Subcutaneous abdominal adipose tissue (tissue), 5 donors: ENCODE data around the gene GJD4.

Experiments
- H3K27ac ChIP-seq: one replicate; pipeline ENCODE4 v1.7.0; 2013; ENCODE audit warnings: low read depth, mild to moderate bottlenecking, inconsistent platforms, low read length, moderate library complexity
- H3K27me3 ChIP-seq, 5 donors: one replicate each; pipeline ENCODE4 v1.7.0; 2013; ENCODE audit warnings: low read length in 5 of 5, inconsistent platforms in 1 of 5; ENCODE audit not compliant: control insufficient read depth in 5 of 5, insufficient read depth in 4 of 5
- H3K36me3 ChIP-seq, 5 donors: one replicate each; pipeline ENCODE4 v1.7.0; 2013; ENCODE audit warnings: low read length in 5 of 5; ENCODE audit not compliant: control insufficient read depth in 5 of 5, insufficient read depth in 5 of 5
- H3K4me1 ChIP-seq, 5 donors: one replicate each; pipeline ENCODE4 v1.7.0; 2013; ENCODE audit warnings: low read length in 5 of 5, mild to moderate bottlenecking in 3 of 5, moderate library complexity in 1 of 5; ENCODE audit not compliant: control insufficient read depth in 5 of 5, insufficient read depth in 5 of 5
- H3K4me3 ChIP-seq, 5 donors: one replicate each; pipeline ENCODE4 v1.7.0; 2013; ENCODE audit warnings: low read length in 5 of 5, low read depth in 1 of 5
- H3K9ac ChIP-seq, 5 donors: one replicate each; pipeline ENCODE4 v1.7.0; 2013; ENCODE audit warnings: low read length in 5 of 5, mild to moderate bottlenecking in 4 of 5, moderate library complexity in 3 of 5
- H3K9me3 ChIP-seq, 5 donors: one replicate each; pipeline ENCODE4 v1.7.0; 2013; ENCODE audit warnings: low read length in 5 of 5; ENCODE audit not compliant: control insufficient read depth in 5 of 5
- donor health status: healthy.
- donor health status: healthy.
- donor health status: healthy.
- donor health status: healthy.
- donor health status: healthy.

The GJD4 gene

GRCh38 chr10:35592441-35592840 is 12.7 kb upstream of the GJD4 start:
- Histone ChIP-seq H3K4me1 (no peaks in the 10 kb centered on the region), H3K9ac (no peak overlapping the region), H3K9me3 (peaks cover 0 to 9% (median 0%) of the 10 kb centered on the region in 5 donors), H3K4me3 (no peak overlapping the region), H3K27ac (no peak overlapping the region), H3K36me3 (no peaks in the 10 kb centered on the region), H3K27me3 (no peaks in the 10 kb centered on the region)

GRCh38 chr10:35594115-35595079 is 10.7 kb upstream of the GJD4 start:
- H3K36me3 ChIP-seq = no peaks in the 10 kb centered on the region

GRCh38 chr10:35595106-35595505 is 10.0 kb upstream of the GJD4 start:
- Histone ChIP-seq H3K27ac (no peak overlapping the region), H3K4me3 (no peak overlapping the region), H3K36me3 (no peaks in the 10 kb centered on the region), H3K9ac (no peak overlapping the region), H3K9me3 (peaks cover 0 to 9% (median 0%) of the 10 kb centered on the region in 5 donors), H3K4me1 (no peaks in the 10 kb centered on the region), H3K27me3 (peaks cover 0 to 3% (median 0%) of the 10 kb centered on the region in 5 donors)

More at GRCh38 chr10:35594115-35595079, 10.7 kb upstream of the GJD4 start:
- peaks cover 0 to 3% (median 0%) of the 10 kb centered on the region in 5 donors for H3K27me3 ChIP-seq
- no peak overlapping the region for H3K27ac ChIP-seq
- peaks cover 0 to 9% (median 0%) of the 10 kb centered on the region in 5 donors for H3K9me3 ChIP-seq
- H3K4me3 ChIP-seq = no peak overlapping the region
- no peak overlapping the region for H3K9ac ChIP-seq
- H3K4me1 ChIP-seq = no peaks in the 10 kb centered on the region

GRCh38 chr10:35598379-35598778 is 6.8 kb upstream of the GJD4 start:
- peaks cover 0 to 7% (median 0%) of the 10 kb centered on the region in 5 donors for H3K9me3 ChIP-seq
- no peaks in the 10 kb centered on the region for H3K36me3 ChIP-seq
- peaks cover 0 to 8% (median 0%) of the 10 kb centered on the region in 5 donors for H3K27me3 ChIP-seq
- H3K9ac ChIP-seq = no peak overlapping the region
- no peaks in the 10 kb centered on the region for H3K4me1 ChIP-seq
- no peak overlapping the region for H3K27ac ChIP-seq
- no peak overlapping the region for H3K4me3 ChIP-seq

GRCh38 chr10:35600193-35600592 is 4.9 kb upstream of the GJD4 start:
- Histone ChIP-seq H3K9me3 (peaks cover 0 to 7% (median 0%) of the 10 kb centered on the region in 5 donors), H3K4me3 (no peak overlapping the region), H3K4me1 (no peaks in the 10 kb centered on the region), H3K27ac (no peak overlapping the region), H3K27me3 (peaks cover 0 to 8% (median 0%) of the 10 kb centered on the region in 5 donors), H3K36me3 (no peaks in the 10 kb centered on the region), H3K9ac (no peak overlapping the region)

- H3K4me3 ChIP-seq = no peak overlapping the region
- no peaks in the 10 kb centered on the region for H3K36me3 ChIP-seq
- H3K9ac ChIP-seq = no peak overlapping the region
- peaks cover 0 to 4% (median 0%) of the 10 kb centered on the region in 5 donors for H3K9me3 ChIP-seq
- H3K27ac ChIP-seq = no peak overlapping the region
- H3K27me3 ChIP-seq = peaks cover 7 to 27% (median 21%) of the 10 kb centered on the region in 5 donors
- H3K4me1 ChIP-seq = peaks cover 0 to 11% (median 10%) of the 10 kb centered on the region in 5 donors
These were observed 1.3 kb downstream of the GJD4 start for GRCh38 chr10:35606430-35606829.

- Histone ChIP-seq H3K36me3 (no peaks in the 10 kb centered on the region), H3K27ac (no peak overlapping the region), H3K4me1 (peaks cover 0 to 11% (median 10%) of the 10 kb centered on the region in 5 donors), H3K4me3 (peak overlapping the region; percentile 57 to 69 (median 60)), H3K9me3 (peaks cover 0 to 2% (median 0%) of the 10 kb centered on the region in 5 donors), H3K9ac (peak overlapping the region in 2 of 5 donors; percentile 3 to 52), H3K27me3 (peaks cover 7 to 32% (median 21%) of the 10 kb centered on the region in 5 donors)
These were observed 2.6 kb downstream of the GJD4 start for GRCh38 chr10:35607475-35608327.

GRCh38 chr10:35608328-35608672 is 3.2 kb downstream of the GJD4 start:
- Histone ChIP-seq H3K4me1 (peaks cover 0 to 11% (median 10%) of the 10 kb centered on the region in 5 donors), H3K9me3 (peaks cover 0 to 2% (median 0%) of the 10 kb centered on the region in 5 donors), H3K27ac (no peak overlapping the region), H3K9ac (no peak overlapping the region), H3K36me3 (no peaks in the 10 kb centered on the region), H3K27me3 (peaks cover 8 to 32% (median 21%) of the 10 kb centered on the region in 5 donors), H3K4me3 (peak overlapping the region in 4 of 5 donors; percentile 57 to 69 (median 60))

GRCh38 chr10:35611750-35612149 is 6.6 kb downstream of the GJD4 start:
- peaks cover 0 to 2% (median 0%) of the 10 kb centered on the region in 5 donors for H3K9me3 ChIP-seq
- peaks cover 12 to 38% (median 21%) of the 10 kb centered on the region in 5 donors for H3K27me3 ChIP-seq
- no peak overlapping the region for H3K9ac ChIP-seq
- H3K4me1 ChIP-seq = peaks cover 0 to 11% (median 10%) of the 10 kb centered on the region in 5 donors
- no peaks in the 10 kb centered on the region for H3K36me3 ChIP-seq
- no peak overlapping the region for H3K27ac ChIP-seq
- H3K4me3 ChIP-seq = no peak overlapping the region
